ENCODE results near the gene ANO7. TPM values are rescaled to one million over a fixed set of nuclear protein-coding genes. Genes with fewer than 3 reads are reported as not detected.

Gene ANO7
- under 1 TPM; 0.14 to 0.21 TPM for polyA plus RNA-seq

GRCh38 chr2:241188361-241189092 is at the start of gene ANO7:
TSS of gene ANO7 (plus strand) at chr2:241188677. CDS start at chr2:241190064, 1,387 bp downstream.
- H3K27ac ChIP-seq (ENCODE audit: low read depth in 2 of 2, low read length in 1 of 2), result no peak within 1 kb of the TSS
- no peak within 1 kb of the TSS for H3K4me3 ChIP-seq (ENCODE audit: low read depth in 1 of 2, low read length in 2 of 2)
- WGBS, 2 donors, result 55 to 58% methylated on average over 21 of the region's 21 CpGs

GRCh38 chr2:241139531-241140444 is 48.7 kb upstream of the ANO7 start:
- Histone ChIP-seq H3K4me3 (ENCODE audit: low read depth in 1 of 2, low read length in 2 of 2) (no peak overlapping the region), H3K4me1 (ENCODE audit: control insufficient read depth in 2 of 2, insufficient read depth in 2 of 2, low read length in 1 of 2) (no peaks in the 10 kb centered on the region), H3K27me3 (ENCODE audit: control insufficient read depth in 1 of 2, insufficient read depth in 2 of 2, low read length in 2 of 2) (no peaks in the 10 kb centered on the region), H3K27ac (ENCODE audit: low read depth in 2 of 2, low read length in 1 of 2) (no peak overlapping the region), H3K36me3 (ENCODE audit: control insufficient read depth in 2 of 2, insufficient read depth in 2 of 2, low read length in 1 of 2) (peaks cover 6 to 18% of the 10 kb centered on the region in 2 donors), H3K9me3 (ENCODE audit: control insufficient read depth in 2 of 2, insufficient read depth in 1 of 2, low read depth in 1 of 2, low read length in 1 of 2) (no peaks in the 10 kb centered on the region)
- 96% methylated on average over 24 of the region's 24 CpGs for WGBS, 2 donors

More at GRCh38 chr2:241188361-241189092, at the start of gene ANO7:
- Histone ChIP-seq H3K4me1 (ENCODE audit: control insufficient read depth in 2 of 2, insufficient read depth in 2 of 2, low read length in 1 of 2) (peaks cover 0 to 8% of the 10 kb centered on the region in 2 donors), H3K36me3 (ENCODE audit: control insufficient read depth in 2 of 2, insufficient read depth in 2 of 2, low read length in 1 of 2) (no peaks in the 10 kb centered on the region), H3K27me3 (ENCODE audit: control insufficient read depth in 1 of 2, insufficient read depth in 2 of 2, low read length in 2 of 2) (no peaks in the 10 kb centered on the region), H3K9me3 (ENCODE audit: control insufficient read depth in 2 of 2, insufficient read depth in 1 of 2, low read depth in 1 of 2, low read length in 1 of 2) (no peaks in the 10 kb centered on the region)

- no peaks in the 10 kb centered on the region for H3K27me3 ChIP-seq (ENCODE audit: control insufficient read depth in 1 of 2, insufficient read depth in 2 of 2, low read length in 2 of 2)
- H3K4me1 ChIP-seq (ENCODE audit: control insufficient read depth in 2 of 2, insufficient read depth in 2 of 2, low read length in 1 of 2), result no peaks in the 10 kb centered on the region
- H3K36me3 ChIP-seq (ENCODE audit: control insufficient read depth in 2 of 2, insufficient read depth in 2 of 2, low read length in 1 of 2), result peaks cover 6 to 18% of the 10 kb centered on the region in 2 donors
- H3K27ac ChIP-seq (ENCODE audit: low read depth in 2 of 2, low read length in 1 of 2), result no peak overlapping the region
- WGBS, 2 donors, result 93 to 95% methylated on average over 10 of the region's 10 CpGs
- no peaks in the 10 kb centered on the region for H3K9me3 ChIP-seq (ENCODE audit: control insufficient read depth in 2 of 2, insufficient read depth in 1 of 2, low read depth in 1 of 2, low read length in 1 of 2)
- H3K4me3 ChIP-seq (ENCODE audit: low read depth in 1 of 2, low read length in 2 of 2), result no peak overlapping the region
Measured at GRCh38 chr2:241140445-241140840, 48.0 kb upstream of the ANO7 start.

- H3K27ac ChIP-seq (ENCODE audit: low read depth in 2 of 2, low read length in 1 of 2), result no peak overlapping the region
- 95 to 98% methylated on average over 14 of the region's 14 CpGs for WGBS, 2 donors
- H3K4me1 ChIP-seq (ENCODE audit: control insufficient read depth in 2 of 2, insufficient read depth in 2 of 2, low read length in 1 of 2), result no peaks in the 10 kb centered on the region
- no peaks in the 10 kb centered on the region for H3K9me3 ChIP-seq (ENCODE audit: control insufficient read depth in 2 of 2, insufficient read depth in 1 of 2, low read depth in 1 of 2, low read length in 1 of 2)
- H3K27me3 ChIP-seq (ENCODE audit: control insufficient read depth in 1 of 2, insufficient read depth in 2 of 2, low read length in 2 of 2), result no peaks in the 10 kb centered on the region
- peaks cover 6 to 18% of the 10 kb centered on the region in 2 donors for H3K36me3 ChIP-seq (ENCODE audit: control insufficient read depth in 2 of 2, insufficient read depth in 2 of 2, low read length in 1 of 2)
- no peak overlapping the region for H3K4me3 ChIP-seq (ENCODE audit: low read depth in 1 of 2, low read length in 2 of 2)
Measured at GRCh38 chr2:241141214-241141770, 47.2 kb upstream of the ANO7 start.

GRCh38 chr2:241142063-241142462 is 46.4 kb upstream of the ANO7 start:
- Histone ChIP-seq H3K4me1 (ENCODE audit: control insufficient read depth in 2 of 2, insufficient read depth in 2 of 2, low read length in 1 of 2) (no peaks in the 10 kb centered on the region), H3K36me3 (ENCODE audit: control insufficient read depth in 2 of 2, insufficient read depth in 2 of 2, low read length in 1 of 2) (peaks cover 6 to 12% of the 10 kb centered on the region in 2 donors), H3K4me3 (ENCODE audit: low read depth in 1 of 2, low read length in 2 of 2) (no peak overlapping the region), H3K9me3 (ENCODE audit: control insufficient read depth in 2 of 2, insufficient read depth in 1 of 2, low read depth in 1 of 2, low read length in 1 of 2) (no peaks in the 10 kb centered on the region), H3K27ac (ENCODE audit: low read depth in 2 of 2, low read length in 1 of 2) (no peak overlapping the region), H3K27me3 (ENCODE audit: control insufficient read depth in 1 of 2, insufficient read depth in 2 of 2, low read length in 2 of 2) (no peaks in the 10 kb centered on the region)
- WGBS, 2 donors, result 94 to 97% methylated on average over 6 of the region's 6 CpGs

GRCh38 chr2:241142593-241142992 is 45.9 kb upstream of the ANO7 start:
- H3K4me1 ChIP-seq (ENCODE audit: control insufficient read depth in 2 of 2, insufficient read depth in 2 of 2, low read length in 1 of 2), result no peaks in the 10 kb centered on the region
- H3K27me3 ChIP-seq (ENCODE audit: control insufficient read depth in 1 of 2, insufficient read depth in 2 of 2, low read length in 2 of 2), result no peaks in the 10 kb centered on the region
- WGBS, 2 donors, result 76 to 92% methylated on average over 9 of the region's 9 CpGs
- peaks cover 4 to 11% of the 10 kb centered on the region in 2 donors for H3K36me3 ChIP-seq (ENCODE audit: control insufficient read depth in 2 of 2, insufficient read depth in 2 of 2, low read length in 1 of 2)
- no peak overlapping the region for H3K4me3 ChIP-seq (ENCODE audit: low read depth in 1 of 2, low read length in 2 of 2)
- no peaks in the 10 kb centered on the region for H3K9me3 ChIP-seq (ENCODE audit: control insufficient read depth in 2 of 2, insufficient read depth in 1 of 2, low read depth in 1 of 2, low read length in 1 of 2)
- H3K27ac ChIP-seq (ENCODE audit: low read depth in 2 of 2, low read length in 1 of 2), result no peak overlapping the region

GRCh38 chr2:241146286-241146685 is 42.2 kb upstream of the ANO7 start:
- H3K27ac ChIP-seq (ENCODE audit: low read depth in 2 of 2, low read length in 1 of 2), result no peak overlapping the region
- H3K9me3 ChIP-seq (ENCODE audit: control insufficient read depth in 2 of 2, insufficient read depth in 1 of 2, low read depth in 1 of 2, low read length in 1 of 2), result no peaks in the 10 kb centered on the region
- H3K27me3 ChIP-seq (ENCODE audit: control insufficient read depth in 1 of 2, insufficient read depth in 2 of 2, low read length in 2 of 2), result no peaks in the 10 kb centered on the region
- no peak overlapping the region for H3K4me3 ChIP-seq (ENCODE audit: low read depth in 1 of 2, low read length in 2 of 2)
- 76 to 80% methylated on average over 4 of the region's 4 CpGs for WGBS, 2 donors
- peaks cover 0 to 6% of the 10 kb centered on the region in 2 donors for H3K4me1 ChIP-seq (ENCODE audit: control insufficient read depth in 2 of 2, insufficient read depth in 2 of 2, low read length in 1 of 2)
- no peaks in the 10 kb centered on the region for H3K36me3 ChIP-seq (ENCODE audit: control insufficient read depth in 2 of 2, insufficient read depth in 2 of 2, low read length in 1 of 2)

- Histone ChIP-seq H3K27me3 (ENCODE audit: control insufficient read depth in 1 of 2, insufficient read depth in 2 of 2, low read length in 2 of 2) (no peaks in the 10 kb centered on the region), H3K4me3 (ENCODE audit: low read depth in 1 of 2, low read length in 2 of 2) (no peak overlapping the region), H3K27ac (ENCODE audit: low read depth in 2 of 2, low read length in 1 of 2) (no peak overlapping the region), H3K9me3 (ENCODE audit: control insufficient read depth in 2 of 2, insufficient read depth in 1 of 2, low read depth in 1 of 2, low read length in 1 of 2) (no peaks in the 10 kb centered on the region), H3K4me1 (ENCODE audit: control insufficient read depth in 2 of 2, insufficient read depth in 2 of 2, low read length in 1 of 2) (peaks cover 0 to 9% of the 10 kb centered on the region in 2 donors), H3K36me3 (ENCODE audit: control insufficient read depth in 2 of 2, insufficient read depth in 2 of 2, low read length in 1 of 2) (no peaks in the 10 kb centered on the region)
- WGBS, 2 donors, result 97 to 98% methylated on average over 3 of the region's 3 CpGs
Measured at GRCh38 chr2:241147336-241147735, 41.1 kb upstream of the ANO7 start.

- WGBS, 2 donors, result 84 to 90% methylated on average over 4 of the region's 4 CpGs
- H3K4me3 ChIP-seq (ENCODE audit: low read depth in 1 of 2, low read length in 2 of 2), result peak overlapping the region in 1 of 2 donors; percentile 74
- peaks cover 0 to 2% of the 10 kb centered on the region in 2 donors for H3K36me3 ChIP-seq (ENCODE audit: control insufficient read depth in 2 of 2, insufficient read depth in 2 of 2, low read length in 1 of 2)
- no peaks in the 10 kb centered on the region for H3K9me3 ChIP-seq (ENCODE audit: control insufficient read depth in 2 of 2, insufficient read depth in 1 of 2, low read depth in 1 of 2, low read length in 1 of 2)
- H3K27ac ChIP-seq (ENCODE audit: low read depth in 2 of 2, low read length in 1 of 2), result no peak overlapping the region
- H3K4me1 ChIP-seq (ENCODE audit: control insufficient read depth in 2 of 2, insufficient read depth in 2 of 2, low read length in 1 of 2), result peaks cover 0 to 9% of the 10 kb centered on the region in 2 donors
- no peaks in the 10 kb centered on the region for H3K27me3 ChIP-seq (ENCODE audit: control insufficient read depth in 1 of 2, insufficient read depth in 2 of 2, low read length in 2 of 2)
Measured at GRCh38 chr2:241148239-241148638, 40.2 kb upstream of the ANO7 start.

Data from esophagus (tissue), 2 donors.